Spleen (tissue), 11 donors: ENCODE results near the gene GZMA. TPM values are rescaled to one million over a fixed set of nuclear protein-coding genes. Genes with fewer than 3 reads are reported as not detected.
"Not testable (repeated sequence)": the region's sequence is repeated elsewhere in the genome, so short reads cannot be mapped to it uniquely, and the experiment has no call there.

ENCODE experiments used
- DNase-seq: peaks from one replicate; pipeline ENCODE4 v3.0.0-alpha.2; 2020
- H3K27ac ChIP-seq, 8 donors: fragments of 200-600 bp; sonication (generic) in 7 of 8; 1 replicate in 4 of 8; 2 replicates in 4 of 8; pipeline versions ENCODE4 v1.5.0 to v1.8.0; 2016 to 2021; ENCODE audit warnings: inconsistent platforms in 4 of 8, mild to moderate bottlenecking in 4 of 8, moderate library complexity in 1 of 8
- H3K27me3 ChIP-seq, 7 donors: fragments of 200-600 bp; sonication (generic) in 6 of 7; replicated peaks in 1 of 7; 1 replicate in 4 of 7; 2 replicates in 3 of 7; pipeline versions ENCODE4 v1.5.0 to v1.8.0; 2016 to 2021; ENCODE audit warnings: inconsistent platforms in 3 of 7, mild to moderate bottlenecking in 1 of 7
- H3K36me3 ChIP-seq, 6 donors: fragments of 200-600 bp; sonication (generic) in 5 of 6; 1 replicate in 4 of 6; 2 replicates in 2 of 6; pipeline versions ENCODE4 v1.5.0 to v1.8.0; 2016 to 2021; ENCODE audit warnings: inconsistent platforms in 2 of 6
- H3K4me1 ChIP-seq, 6 donors: fragments of 200-600 bp; sonication (generic) in 5 of 6; 1 replicate in 3 of 6; 2 replicates in 3 of 6; pipeline versions ENCODE4 v1.5.0 to v1.8.0; 2016 to 2021; ENCODE audit warnings: inconsistent platforms in 3 of 6
- H3K4me3 ChIP-seq, 8 donors: fragments of 200-600 bp; sonication (generic) in 7 of 8; 1 replicate in 4 of 8; 2 replicates in 4 of 8; pipeline versions ENCODE4 v1.5.0 to v1.8.0; 2016 to 2021; ENCODE audit warnings: inconsistent platforms in 4 of 8, mild to moderate bottlenecking in 4 of 8, moderate library complexity in 2 of 8
- H3K9me3 ChIP-seq, 8 donors: fragments of 200-600 bp; sonication (generic) in 7 of 8; 1 replicate in 4 of 8; 2 replicates in 4 of 8; pipeline versions ENCODE4 v1.5.0 to v1.8.0; 2016 to 2021; ENCODE audit warnings: inconsistent platforms in 4 of 8
- CTCF ChIP-seq, 11 experiments: fragments of 200-600 bp in 7 of 11; fragments of 450-650 bp in 4 of 11; sonication (generic) in 4 of 11; IDR thresholded peaks in 8 of 11; conservative IDR thresholded peaks in 3 of 11; 1 replicate in 7 of 11; 2 replicates in 4 of 11; pipeline versions ENCODE4 v1.4.0 to v1.8.0; 2016 to 2021; ENCODE audit warnings: antibody characterized with exemption in 11 of 11, inconsistent platforms in 4 of 11, mild to moderate bottlenecking in 1 of 11
- POLR2A ChIP-seq, 3 donors: fragments of 450-650 bp; IDR thresholded peaks; one replicate each; pipeline ENCODE4 v1.5.1; 2017; ENCODE audit warnings: antibody characterized with exemption in 3 of 3, mild to moderate bottlenecking in 1 of 3
- POLR2AphosphoS5 ChIP-seq, 3 donors: sonication (generic); formaldehyde crosslinking; IDR thresholded peaks; one replicate each; pipeline ENCODE4 v1.5.1; 2017; ENCODE audit warnings: antibody characterized with exemption in 3 of 3
- WGBS, 5 donors: extraction: QIAGEN DNeasy Blood & Tissue Kit in 3 of 5; methylation state at CpG; one replicate each; pipeline versions ENCODE4 v1.1.5 to v1.1.7; 2013 to 2018; 5-methylcytosine and 5-hydroxymethylcytosine counted together
- intact Hi-C: fragments of 100-400 bp; cut with DNase I; formaldehyde crosslinking; loops from one replicate; pipeline ENCODE4 v1.15.0; 2023; ENCODE audit warnings: low total_unique reads
- polyA plus RNA-seq, 3 donors: library from polyadenylated mRNA; stranded (reverse); fragments of 200-250 nt; gene quantifications; one replicate each; pipeline ENCODE4 v1.2.1, GENCODE V29; 2013
- total RNA-seq, 7 donors: library from RNA; depleted of rRNA in 3 of 7; stranded (reverse); fragments of >200 nt in 3 of 7; fragmentation: NEBNext Ultra II Directional in 4 of 7; extraction: Animal tissue kit (Norgen Biotek cat#: 25700) in 4 of 7; gene quantifications; one replicate each; pipeline versions ENCODE4 v1.1.0 to v1.2.1, GENCODE V29; 2016 to 2021
- donor health status: healthy with polysubstance abuse.
- donor health status: DM: no; HTN: no; CAD: no; lungs with moderate emphysema.
- donor health status: DM: no; HTN: no; CAD: no.
- donor health status: Bipolar disorder and iron deficiency.
- donor health status: healthy.
- donor health status: DM: no; HTN: no; CAD: no.
- donor health status: DM: yes; HTN: yes; CAD: no.

The GZMA gene
- total and polyA plus RNA-seq, 10 donors: 14.7 to 40.5 (median 22.0) TPM

- 83 to 100% (median 92%) methylated on average over 1 of the region's 1 CpG for WGBS, 5 donors
- no peak overlapping the region for H3K27ac ChIP-seq
- intact Hi-C loops: no loop called here
- no peak overlapping the region for H3K4me3 ChIP-seq
- no peaks in the 10 kb centered on the region for H3K27me3 ChIP-seq
- no peaks in the 10 kb centered on the region for H3K9me3 ChIP-seq
- H3K36me3 ChIP-seq: no peaks in the 10 kb centered on the region
- no peak for DNase-seq
- TF ChIP-seq POLR2A (IDR thresholded peaks at IDR 0.05) (no peak), CTCF (IDR thresholded peaks at IDR 0.05 in 8 of 11, conservative IDR thresholded peaks at IDR 0.05 in 3 of 11) (no peak), POLR2AphosphoS5 (IDR thresholded peaks at IDR 0.05) (no peak)
- peaks cover 0 to 16% (median 0%) of the 10 kb centered on the region in 6 donors for H3K4me1 ChIP-seq
These were observed 31.0 kb upstream of the GZMA start for GRCh38 chr5:55071413-55071812.

DNA sequence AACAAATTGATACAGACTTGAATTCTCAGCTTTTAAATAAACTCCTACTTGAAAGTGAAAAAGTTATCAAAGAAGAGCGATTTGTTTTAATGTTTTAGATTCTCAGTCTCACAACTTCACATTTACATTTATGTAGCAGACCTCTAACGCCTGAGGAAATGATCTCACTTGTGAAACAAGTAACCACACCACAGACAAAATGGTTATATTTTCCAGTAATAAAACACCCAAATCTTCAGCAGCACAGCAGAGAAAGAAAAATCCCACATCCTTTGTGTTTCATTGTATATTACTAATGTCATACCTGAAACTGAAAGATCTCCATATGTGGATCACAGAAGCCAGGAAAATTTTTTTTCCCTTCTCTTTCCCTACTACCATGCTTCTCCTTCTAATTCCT lies 29.8 kb upstream of the GZMA start:
- Histone ChIP-seq H3K27me3 (no peaks in the 10 kb centered on the region), H3K27ac (peak overlapping the region in 5 of 8 donors; percentile 9 to 60 (median 51)), H3K4me3 (no peak overlapping the region), H3K36me3 (no peaks in the 10 kb centered on the region), H3K9me3 (no peaks in the 10 kb centered on the region), H3K4me1 (peaks cover 0 to 16% (median 0%) of the 10 kb centered on the region in 6 donors)
- intact Hi-C loops: no loop called here
- TF ChIP-seq POLR2AphosphoS5 (IDR thresholded peaks at IDR 0.05) (no peak), POLR2A (IDR thresholded peaks at IDR 0.05) (no peak), CTCF (IDR thresholded peaks at IDR 0.05 in 8 of 11, conservative IDR thresholded peaks at IDR 0.05 in 3 of 11) (no peak)
- no peak for DNase-seq
- 12 to 27% (median 24%) methylated on average over 2 of the region's 2 CpGs for WGBS, 5 donors

DNA sequence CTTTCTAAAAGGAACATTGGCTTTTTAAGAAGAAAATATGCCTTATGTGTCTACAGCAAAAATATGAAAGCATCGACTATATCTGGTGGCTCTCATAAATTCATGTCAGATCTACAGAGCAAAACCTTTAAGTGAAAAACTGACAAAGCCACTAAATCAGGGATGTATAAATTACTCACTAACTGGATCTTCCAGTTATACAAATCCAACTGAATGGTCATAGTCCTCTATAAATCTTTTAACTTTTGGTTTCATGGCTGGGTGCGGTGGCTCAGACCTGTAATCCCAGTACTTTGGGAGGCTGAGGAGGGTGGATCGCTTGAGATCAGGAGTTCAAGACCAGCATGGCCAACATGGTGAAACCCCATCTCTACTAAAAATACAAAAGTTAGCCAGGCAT lies 29.2 kb upstream of the GZMA start:
- Histone ChIP-seq H3K27me3 (no peaks in the 10 kb centered on the region), H3K4me1 (peaks cover 0 to 16% (median 0%) of the 10 kb centered on the region in 6 donors), H3K4me3 (no peak overlapping the region), H3K27ac (peak overlapping the region in 5 of 8 donors; percentile 9 to 60 (median 51)), H3K9me3 (no peaks in the 10 kb centered on the region), H3K36me3 (no peaks in the 10 kb centered on the region)
- 86 to 94% (median 90%) methylated on average over 3 of the region's 3 CpGs for WGBS, 5 donors
- no peak for DNase-seq
- no peak for TF ChIP-seq POLR2A (IDR thresholded peaks at IDR 0.05)
- TF ChIP-seq CTCF (IDR thresholded peaks at IDR 0.05 in 8 of 11, conservative IDR thresholded peaks at IDR 0.05 in 3 of 11): no peak
- no peak for TF ChIP-seq POLR2AphosphoS5 (IDR thresholded peaks at IDR 0.05)
- intact Hi-C loops: no loop called here

GRCh38 chr5:55081541-55081940 lies 20.9 kb upstream of the GZMA start:
- H3K4me3 ChIP-seq: no peak overlapping the region
- no peak overlapping the region for H3K27ac ChIP-seq
- no peaks in the 10 kb centered on the region for H3K36me3 ChIP-seq
- TF ChIP-seq POLR2AphosphoS5 (IDR thresholded peaks at IDR 0.05): no peak
- TF ChIP-seq CTCF (IDR thresholded peaks at IDR 0.05 in 8 of 11, conservative IDR thresholded peaks at IDR 0.05 in 3 of 11): no peak
- TF ChIP-seq POLR2A (IDR thresholded peaks at IDR 0.05): no peak
- intact Hi-C loops: no loop called here
- no peaks in the 10 kb centered on the region for H3K4me1 ChIP-seq
- peaks cover 0 to 31% (median 6%) of the 10 kb centered on the region in 8 donors for H3K9me3 ChIP-seq
- no peaks in the 10 kb centered on the region for H3K27me3 ChIP-seq
- DNase-seq: no peak

DNA sequence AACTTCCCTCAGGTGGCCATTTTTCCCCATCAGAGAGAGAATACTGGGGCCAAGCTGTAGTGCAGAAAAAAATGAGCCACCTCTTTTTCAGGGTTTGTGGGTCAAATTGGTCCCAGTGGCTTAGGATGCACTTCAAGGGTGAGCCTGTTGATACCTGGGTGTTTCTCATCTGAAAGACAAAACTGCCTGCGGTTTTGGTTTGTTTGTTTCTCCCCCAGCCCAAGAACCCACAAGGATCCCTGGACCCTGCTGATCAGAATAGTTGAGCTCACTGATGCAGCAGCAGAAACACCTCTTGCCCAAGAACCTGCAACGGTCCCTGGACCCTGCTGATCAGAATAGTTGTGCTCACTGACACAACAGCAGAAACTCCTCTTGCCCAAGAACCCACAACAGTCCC lies 13.1 kb upstream of the GZMA start:
- intact Hi-C loops: not testable (repeated sequence)
- 71 to 90% (median 76%) methylated on average over 2 of the region's 2 CpGs for WGBS, 5 donors

GRCh38 chr5:55091011-55091410 lies 11.4 kb upstream of the GZMA start:
- H3K4me1 ChIP-seq, DNase-seq, H3K36me3 ChIP-seq, intact Hi-C loops, H3K27me3 ChIP-seq, H3K27ac ChIP-seq, H3K4me3 ChIP-seq: not testable (repeated sequence)
- peaks cover 0 to 10% (median 0%) of the 10 kb centered on the region in 8 donors for H3K9me3 ChIP-seq
- WGBS, 5 donors: 85 to 91% (median 87%) methylated on average over 6 of the region's 6 CpGs

More for the DNA sequence above, 13.1 kb upstream of the GZMA start:
- not testable (repeated sequence) for H3K4me3 ChIP-seq, H3K27ac ChIP-seq, H3K36me3 ChIP-seq, H3K27me3 ChIP-seq, H3K4me1 ChIP-seq, DNase-seq
- peaks cover 0 to 17% (median 0%) of the 10 kb centered on the region in 8 donors for H3K9me3 ChIP-seq
